Erythroblast (primary cell): ENCODE measurements around the gene CFAP157.

ENCODE experiments used
- GATA1 ChIP-seq: IDR thresholded peaks from 2 replicates; pipeline ENCODE4 v1.6.1; 2011; ENCODE audit warnings: low read depth, mild to moderate bottlenecking, control low read depth, low read length, moderate library complexity
- POLR2A ChIP-seq: IDR thresholded peaks from 2 replicates; pipeline ENCODE4 v1.6.1; 2011; ENCODE audit warnings: mild to moderate bottlenecking, low read length

- TF ChIP-seq POLR2A (no peak), GATA1 (no peak)
Measured at GRCh38 chr9:127690735-127691134, 16.1 kb upstream of the CFAP157 start.
